RWPE2 (cell line): ENCODE results near the gene OVOL3.
A peak's percentile ranks its signal among the peaks of the same experiment; 100 is the strongest.

Experiments
- ATAC-seq: fragments of 200-7000 bp; cut with Tn5 transposase; 3 replicates; pipeline ENCODE4 v1.9.1; 2021; ENCODE audit warnings: low read depth
- DNase-seq: peaks from one replicate; pipeline ENCODE4 v3.0.0-alpha.2; 2020; ENCODE audit warnings: low spot score
- H3K27ac ChIP-seq: fragments of 450-650 bp; 2 replicates; pipeline ENCODE4 v1.5.1; 2017; ENCODE audit warnings: mild to moderate bottlenecking; ENCODE audit not compliant: poor library complexity, severe bottlenecking
- H3K27me3 ChIP-seq: fragments of 250-450 bp; sonication (Bioruptor Pico); 2 replicates; pipeline ENCODE4 v1.5.1; 2021; ENCODE audit warnings: mild to moderate bottlenecking, moderate library complexity; ENCODE audit not compliant: insufficient read depth, poor library complexity, severe bottlenecking
- H3K36me3 ChIP-seq: fragments of 250-450 bp; sonication (Bioruptor Pico); 2 replicates; pipeline ENCODE4 v1.5.1; 2020; ENCODE audit warnings: low read depth, mild to moderate bottlenecking, moderate library complexity
- H3K4me1 ChIP-seq: fragments of 250-450 bp; sonication (Bioruptor Pico); 2 replicates; pipeline ENCODE4 v1.5.1; 2021; ENCODE audit warnings: mild to moderate bottlenecking, moderate library complexity; ENCODE audit not compliant: insufficient read depth, poor library complexity, severe bottlenecking
- H3K4me3 ChIP-seq: fragments of 250-450 bp; sonication (Bioruptor Pico); 2 replicates; pipeline ENCODE4 v1.5.1; 2021; ENCODE audit warnings: mild to moderate bottlenecking, moderate library complexity; ENCODE audit not compliant: severe bottlenecking
- H3K9me3 ChIP-seq: fragments of 250-450 bp; sonication (Bioruptor Pico); 2 replicates; pipeline ENCODE4 v1.5.1; 2021; ENCODE audit warnings: mild to moderate bottlenecking, moderate library complexity; ENCODE audit not compliant: severe bottlenecking
- TF ChIP-seq, protein P1 (sequence below): fragments of 450-650 bp; IDR thresholded peaks from one replicate; pipeline ENCODE4 v1.5.1; 2017; ENCODE audit warnings: mild to moderate bottlenecking, moderate library complexity; ENCODE audit not compliant: poor library complexity, severe bottlenecking

The OVOL3 gene

DNA sequence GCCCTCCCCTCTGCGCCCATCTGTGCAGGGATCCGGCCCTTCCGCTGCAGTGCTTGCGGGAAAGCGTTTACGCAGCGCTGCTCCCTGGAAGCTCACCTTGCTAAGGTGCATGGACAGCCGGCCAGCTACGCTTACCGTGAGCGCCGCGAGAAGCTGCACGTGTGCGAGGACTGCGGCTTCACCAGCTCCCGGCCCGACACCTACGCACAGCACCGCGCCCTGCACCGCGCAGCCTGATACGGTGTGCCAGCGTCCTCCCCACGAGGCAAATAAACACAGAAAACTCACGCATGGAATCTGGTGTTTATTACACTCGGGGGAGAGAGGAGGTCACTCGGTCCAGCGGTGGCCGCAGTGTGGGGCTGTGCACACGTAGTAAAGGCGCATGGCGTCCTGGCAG, 2.5 kb downstream of the OVOL3 start:
- no peak for ATAC-seq
- Histone ChIP-seq H3K4me1 (no peaks in the 10 kb centered on the region), H3K27me3 (no peaks in the 10 kb centered on the region), H3K4me3 (peak overlapping the region; percentile 63), H3K9me3 (no peaks in the 10 kb centered on the region), H3K27ac (no peak overlapping the region), H3K36me3 (peaks cover 34% of the 10 kb centered on the region)
- no peak for DNase-seq
- TF ChIP-seq, protein P1, sequence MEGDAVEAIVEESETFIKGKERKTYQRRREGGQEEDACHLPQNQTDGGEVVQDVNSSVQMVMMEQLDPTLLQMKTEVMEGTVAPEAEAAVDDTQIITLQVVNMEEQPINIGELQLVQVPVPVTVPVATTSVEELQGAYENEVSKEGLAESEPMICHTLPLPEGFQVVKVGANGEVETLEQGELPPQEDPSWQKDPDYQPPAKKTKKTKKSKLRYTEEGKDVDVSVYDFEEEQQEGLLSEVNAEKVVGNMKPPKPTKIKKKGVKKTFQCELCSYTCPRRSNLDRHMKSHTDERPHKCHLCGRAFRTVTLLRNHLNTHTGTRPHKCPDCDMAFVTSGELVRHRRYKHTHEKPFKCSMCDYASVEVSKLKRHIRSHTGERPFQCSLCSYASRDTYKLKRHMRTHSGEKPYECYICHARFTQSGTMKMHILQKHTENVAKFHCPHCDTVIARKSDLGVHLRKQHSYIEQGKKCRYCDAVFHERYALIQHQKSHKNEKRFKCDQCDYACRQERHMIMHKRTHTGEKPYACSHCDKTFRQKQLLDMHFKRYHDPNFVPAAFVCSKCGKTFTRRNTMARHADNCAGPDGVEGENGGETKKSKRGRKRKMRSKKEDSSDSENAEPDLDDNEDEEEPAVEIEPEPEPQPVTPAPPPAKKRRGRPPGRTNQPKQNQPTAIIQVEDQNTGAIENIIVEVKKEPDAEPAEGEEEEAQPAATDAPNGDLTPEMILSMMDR: no peak

DNA sequence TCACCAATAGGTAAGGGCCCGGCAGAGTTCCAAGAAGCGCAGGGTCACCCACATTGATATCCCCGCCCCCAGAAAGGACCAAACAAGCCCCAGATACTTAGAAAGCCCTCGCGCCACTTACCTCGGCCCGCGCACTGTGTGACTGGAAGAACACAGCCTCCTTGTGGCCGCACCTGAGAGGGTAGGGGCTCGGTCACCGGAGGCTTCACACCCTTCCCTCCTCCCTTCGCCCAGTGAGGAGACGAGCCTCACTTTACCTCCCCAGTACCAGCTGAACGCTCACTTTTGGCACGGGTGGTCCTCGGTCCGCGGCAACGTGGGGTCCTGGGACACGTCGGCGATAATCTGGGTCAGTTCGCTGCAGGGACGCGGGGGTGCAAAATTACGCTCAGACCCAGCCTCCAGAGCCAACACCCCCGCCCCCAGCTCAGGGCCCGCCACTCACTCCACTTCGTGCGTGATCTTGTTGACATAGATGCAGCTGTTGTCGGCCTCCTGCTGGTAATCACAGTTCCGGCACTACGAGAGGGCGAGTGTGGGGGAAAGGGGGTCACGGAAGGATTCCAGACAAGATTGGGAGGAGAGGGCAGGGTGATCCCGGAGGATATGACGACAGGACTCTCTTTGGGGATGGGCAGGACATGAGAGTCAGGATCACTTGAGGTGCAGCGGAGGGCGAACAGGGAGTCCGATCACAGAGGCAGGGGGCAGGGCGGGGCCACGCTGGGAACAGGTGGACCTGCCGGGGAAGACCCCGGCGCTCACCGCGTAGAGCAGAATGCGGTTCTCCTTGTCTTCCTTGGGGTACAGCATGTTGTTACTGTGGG, 3.2 kb downstream of the OVOL3 start:
- peak overlapping the region; percentile 66 for H3K27ac ChIP-seq
- DNase-seq: no peak
- H3K9me3 ChIP-seq: no peaks in the 10 kb centered on the region
- H3K36me3 ChIP-seq: peaks cover 35% of the 10 kb centered on the region
- no peaks in the 10 kb centered on the region for H3K27me3 ChIP-seq
- TF ChIP-seq, protein P1: peak; percentile 17
- H3K4me1 ChIP-seq: no peaks in the 10 kb centered on the region
- peak overlapping the region; percentile 63 for H3K4me3 ChIP-seq
- ATAC-seq: no peak

DNA sequence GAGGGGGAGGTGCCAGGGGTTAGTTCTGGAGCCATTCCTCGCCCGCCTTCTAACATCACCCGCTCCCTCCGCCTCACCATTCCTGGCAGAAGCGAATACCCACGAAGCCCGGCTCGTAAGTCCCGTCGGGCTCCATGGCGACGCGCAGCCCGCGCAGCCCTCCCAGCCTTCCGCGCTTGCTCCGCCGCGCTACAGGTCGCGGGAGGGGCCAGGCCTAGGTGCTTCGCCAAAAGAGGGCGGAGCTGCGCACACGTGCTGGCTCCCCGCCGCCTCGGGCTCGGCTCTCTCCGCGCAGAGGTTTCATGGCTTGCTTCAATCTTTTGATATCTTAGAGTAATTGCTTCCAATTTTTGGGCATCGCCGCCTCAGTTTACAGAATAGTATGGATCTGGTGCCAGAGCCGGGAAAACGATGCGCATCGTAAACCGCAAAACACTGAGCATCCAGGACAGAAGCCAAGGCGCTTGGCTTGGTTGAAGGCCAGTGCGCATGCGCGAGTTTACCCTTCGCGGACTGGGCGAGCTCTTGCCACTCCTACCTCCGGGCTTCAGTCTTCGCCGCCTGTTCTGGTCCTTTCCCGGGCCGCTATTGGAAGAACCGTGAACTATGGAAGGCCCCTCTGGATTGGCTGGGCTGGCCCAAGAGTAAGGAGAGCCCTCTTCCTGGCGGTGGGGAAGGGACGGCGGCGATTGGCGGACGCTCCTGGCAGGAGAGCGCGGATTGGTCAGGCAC, 3.9 kb downstream of the OVOL3 start, which contains the start of gene POLR2I:
Gene POLR2I, minus strand, starts transcription at position 155 of the 732 bp plus-strand sequence. Its CDS starts 19 bp downstream, at position 136.
- DNase-seq: peak; percentile 100
- H3K27ac ChIP-seq: peak within 1 kb of the TSS; percentile 66
- H3K36me3 ChIP-seq: peaks cover 38% of the 10 kb centered on the region
- peak within 1 kb of the TSS; percentile 63 for H3K4me3 ChIP-seq
- ATAC-seq: peak; percentile 97
- H3K4me1 ChIP-seq: no peaks in the 10 kb centered on the region
- H3K27me3 ChIP-seq: no peaks in the 10 kb centered on the region
- no peaks in the 10 kb centered on the region for H3K9me3 ChIP-seq
- TF ChIP-seq, protein P1: no peak

DNA sequence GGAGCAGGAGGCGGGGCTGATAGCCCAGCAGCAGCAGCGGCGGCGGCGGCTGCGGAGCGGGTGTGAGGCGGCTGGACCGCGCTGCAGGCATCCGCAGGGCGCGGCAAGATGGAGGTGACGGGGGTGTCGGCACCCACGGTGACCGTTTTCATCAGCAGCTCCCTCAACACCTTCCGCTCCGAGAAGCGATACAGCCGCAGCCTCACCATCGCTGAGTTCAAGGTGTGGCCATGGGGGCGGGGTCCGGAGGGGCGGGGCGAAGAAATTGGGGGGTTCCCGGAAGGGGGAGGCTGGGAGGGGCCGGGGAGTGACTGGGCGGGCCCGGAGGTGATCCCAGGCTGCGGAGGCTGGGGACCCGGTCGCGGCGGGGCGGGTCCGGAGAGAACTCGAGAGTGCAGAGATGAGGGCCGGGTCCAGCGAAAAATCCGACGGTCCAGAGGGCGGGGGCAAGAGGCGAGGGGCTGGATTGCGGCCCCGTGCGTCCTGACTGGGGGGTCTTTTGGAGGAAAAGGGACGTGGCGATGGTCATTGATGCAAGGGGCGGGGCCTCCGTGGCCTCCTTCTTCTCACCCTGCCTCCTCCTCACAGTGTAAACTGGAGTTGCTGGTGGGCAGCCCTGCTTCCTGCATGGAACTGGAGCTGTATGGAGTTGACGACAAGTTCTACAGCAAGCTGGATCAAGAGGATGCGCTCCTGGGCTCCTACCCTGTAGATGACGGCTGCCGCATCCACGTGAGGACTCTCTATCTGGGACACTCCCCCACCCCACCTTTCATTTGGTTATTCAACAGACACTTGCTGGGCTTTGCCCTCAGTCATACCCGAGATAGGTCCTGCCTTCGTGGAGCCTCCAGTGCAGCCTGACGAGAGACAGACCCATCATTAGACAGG, 4.8 kb downstream of the OVOL3 start, which contains the start of gene TBCB:
Gene TBCB, plus strand, starts transcription at position 16 of the 891 bp plus-strand sequence. Its CDS starts 93 bp downstream, at position 109.
- H3K27ac ChIP-seq: peak within 1 kb of the TSS; percentile 66
- TF ChIP-seq, protein P1: no peak
- DNase-seq (no peak), ATAC-seq (peak; percentile 21)
- no peaks in the 10 kb centered on the region for H3K4me1 ChIP-seq
- no peaks in the 10 kb centered on the region for H3K9me3 ChIP-seq
- peak within 1 kb of the TSS; percentile 63 for H3K4me3 ChIP-seq
- peaks cover 38% of the 10 kb centered on the region for H3K36me3 ChIP-seq
- no peaks in the 10 kb centered on the region for H3K27me3 ChIP-seq
